Transverse colon (tissue), 4 donors: ENCODE results near the gene MATK. TPM values are rescaled to one million over a fixed set of nuclear protein-coding genes. Genes with fewer than 3 reads are reported as not detected.

Source experiments
- DNase-seq: peaks from one replicate; pipeline ENCODE4 v3.0.0-alpha.2; 2019
- H3K27ac ChIP-seq, 4 donors: fragments of 200-600 bp; sonication (generic); 2 replicates each; pipeline ENCODE4 v1.5.1; 2016 to 2018; ENCODE audit warnings: inconsistent platforms in 4 of 4
- H3K27me3 ChIP-seq: fragments of 200-600 bp; sonication (generic); 2 replicates; pipeline ENCODE4 v1.5.1; 2017; ENCODE audit warnings: inconsistent platforms
- H3K36me3 ChIP-seq, 4 donors: fragments of 200-600 bp; sonication (generic); 2 replicates each; pipeline ENCODE4 v1.5.1; 2017 to 2019; ENCODE audit warnings: inconsistent platforms in 4 of 4
- H3K4me1 ChIP-seq, 4 donors: fragments of 200-600 bp; sonication (generic); 2 replicates each; pipeline ENCODE4 v1.5.1; 2017 to 2020; ENCODE audit warnings: inconsistent platforms in 4 of 4
- H3K4me3 ChIP-seq, 4 donors: fragments of 200-600 bp; sonication (generic); 1 replicate in 1 of 4; 2 replicates in 3 of 4; pipeline versions ENCODE4 v1.5.1 to v1.6.1; 2017 to 2019; ENCODE audit warnings: inconsistent platforms in 4 of 4
- H3K9me3 ChIP-seq, 2 donors: fragments of 200-600 bp; sonication (generic); 2 replicates each; pipeline ENCODE4 v1.5.1; 2017 to 2019; ENCODE audit warnings: inconsistent platforms in 2 of 2
- EP300 ChIP-seq: sonication (generic); formaldehyde crosslinking; IDR thresholded peaks from one replicate; pipeline ENCODE4 v1.6.1; 2017; ENCODE audit warnings: antibody characterized with exemption, low read depth
- POLR2A ChIP-seq: fragments of 450-650 bp; IDR thresholded peaks from one replicate; pipeline ENCODE4 v1.6.1; 2016; ENCODE audit warnings: antibody characterized with exemption, mild to moderate bottlenecking, moderate library complexity
- POLR2AphosphoS5 ChIP-seq, 3 donors: sonication (generic); formaldehyde crosslinking; IDR thresholded peaks; one replicate each; pipeline ENCODE4 v1.6.1; 2016; ENCODE audit warnings: antibody characterized with exemption in 3 of 3
- WGBS, 2 donors: methylation state at CpG; one replicate each; pipeline ENCODE4 v1.1.5; 2018; ENCODE audit warnings: low coverage in 1 of 2; 5-methylcytosine and 5-hydroxymethylcytosine counted together
- in situ Hi-C, 4 donors: fragments of 200-750 bp; cut with MboI; loops; one replicate each; pipeline versions ENCODE4 v1.15.0 to v1.15.1; 2017; ENCODE audit warnings: low sequenced_read_pairs in 3 of 4, low pct_ligation_motif_present in 1 of 4, low pct_unique_long_range_greater_than_20kb in 1 of 4
- intact Hi-C: fragments of 100-400 bp; cut with DNase I; formaldehyde crosslinking; loops from one replicate; pipeline ENCODE4 v1.15.1; 2023; ENCODE audit warnings: low total_unique reads
- total RNA-seq, 4 donors: library from RNA; depleted of rRNA; stranded (reverse); fragments of >200 nt; gene quantifications; one replicate each; pipeline ENCODE4 v1.1.0, GENCODE V29; 2016
- TF ChIP-seq, protein P1 (sequence below), 5 experiments: fragments of 200-600 bp in 3 of 5; fragments of 450-650 bp in 2 of 5; sonication (generic) in 3 of 5; IDR thresholded peaks; 1 replicate in 2 of 5; 2 replicates in 3 of 5; pipeline ENCODE4 v1.5.1; 2016 to 2017; ENCODE audit warnings: antibody characterized with exemption in 5 of 5, inconsistent platforms in 3 of 5, mild to moderate bottlenecking in 2 of 5, moderate library complexity in 1 of 5

MATK gene
- total RNA-seq, 4 donors from 2014 or later = 0.60 to 6.1 (median 2.9) TPM; not detected in 1

DNA sequence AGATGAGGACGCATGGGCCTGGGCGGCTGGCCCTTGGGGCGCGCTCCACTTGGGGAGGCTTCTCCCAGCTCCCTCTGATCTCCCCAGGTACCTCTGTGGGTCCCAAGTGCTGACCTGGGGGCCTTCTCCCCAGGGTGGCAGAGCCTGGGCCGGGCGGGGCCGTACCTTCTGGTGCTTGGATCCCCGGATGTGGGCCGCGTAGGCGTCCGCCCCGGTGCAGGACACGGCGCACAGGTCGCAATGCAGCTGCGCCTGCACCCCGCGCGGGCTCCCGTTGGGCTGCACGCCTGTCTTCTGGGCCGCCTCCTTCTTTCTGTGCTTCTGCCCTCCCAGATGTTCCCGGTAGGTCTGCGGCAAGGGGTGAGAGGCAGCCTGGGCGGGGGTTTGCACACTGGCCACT lies 41.1 kb upstream of the MATK start:
- no peak overlapping the region for H3K4me3 ChIP-seq
- TF ChIP-seq EP300 = no peak
- TF ChIP-seq, protein P1, sequence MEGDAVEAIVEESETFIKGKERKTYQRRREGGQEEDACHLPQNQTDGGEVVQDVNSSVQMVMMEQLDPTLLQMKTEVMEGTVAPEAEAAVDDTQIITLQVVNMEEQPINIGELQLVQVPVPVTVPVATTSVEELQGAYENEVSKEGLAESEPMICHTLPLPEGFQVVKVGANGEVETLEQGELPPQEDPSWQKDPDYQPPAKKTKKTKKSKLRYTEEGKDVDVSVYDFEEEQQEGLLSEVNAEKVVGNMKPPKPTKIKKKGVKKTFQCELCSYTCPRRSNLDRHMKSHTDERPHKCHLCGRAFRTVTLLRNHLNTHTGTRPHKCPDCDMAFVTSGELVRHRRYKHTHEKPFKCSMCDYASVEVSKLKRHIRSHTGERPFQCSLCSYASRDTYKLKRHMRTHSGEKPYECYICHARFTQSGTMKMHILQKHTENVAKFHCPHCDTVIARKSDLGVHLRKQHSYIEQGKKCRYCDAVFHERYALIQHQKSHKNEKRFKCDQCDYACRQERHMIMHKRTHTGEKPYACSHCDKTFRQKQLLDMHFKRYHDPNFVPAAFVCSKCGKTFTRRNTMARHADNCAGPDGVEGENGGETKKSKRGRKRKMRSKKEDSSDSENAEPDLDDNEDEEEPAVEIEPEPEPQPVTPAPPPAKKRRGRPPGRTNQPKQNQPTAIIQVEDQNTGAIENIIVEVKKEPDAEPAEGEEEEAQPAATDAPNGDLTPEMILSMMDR (IDR thresholded peaks at IDR 0.05) = no peak
- no peak for TF ChIP-seq POLR2AphosphoS5 (IDR thresholded peaks at IDR 0.05)
- no peak for TF ChIP-seq POLR2A
- no peak overlapping the region for H3K27ac ChIP-seq
- peaks cover 0 to under 1% (median 0%) of the 10 kb centered on the region in 4 donors for H3K4me1 ChIP-seq
- peaks cover 10% of the 10 kb centered on the region for H3K27me3 ChIP-seq
- H3K9me3 ChIP-seq = no peaks in the 10 kb centered on the region
- in situ Hi-C loops (loop anchor here in 1 of 4 donors (25.0 kb wide), 1 partner anchor 385 kb away; no protein-coding TSS in a partner anchor), intact Hi-C loops (no loop called here)
- WGBS, 2 donors = 91% methylated on average over 25 of the region's 26 CpGs; no CpG with 5 or more reads in 1 of the 2 donors
- DNase-seq = no peak
- no peaks in the 10 kb centered on the region for H3K36me3 ChIP-seq

DNA sequence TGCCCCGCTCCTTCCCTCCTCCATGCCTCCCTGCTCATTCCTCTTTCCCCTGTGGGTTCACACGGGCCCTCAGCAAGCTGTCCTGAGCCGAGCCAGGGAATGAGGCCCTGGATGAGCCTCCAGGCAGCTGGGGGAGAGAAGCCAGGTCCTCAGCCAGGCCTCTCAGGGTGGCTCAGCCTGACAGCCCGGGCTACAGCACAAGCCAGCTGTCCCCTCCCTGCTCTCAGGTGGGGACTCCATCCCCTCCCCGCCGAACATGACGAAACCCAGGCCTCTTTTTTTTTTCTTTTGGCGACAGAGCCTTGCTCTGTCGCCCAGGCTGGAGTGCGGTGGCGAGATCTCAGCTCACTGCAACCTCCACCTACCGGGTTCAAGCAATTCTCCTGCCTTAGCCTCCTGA lies 40.0 kb upstream of the MATK start:
- 61 to 65% methylated on average over 8 to 12 of the region's 12 CpGs for WGBS, 2 donors
- Histone ChIP-seq H3K4me1 (peaks cover 0 to 4% (median 0%) of the 10 kb centered on the region in 4 donors), H3K9me3 (no peaks in the 10 kb centered on the region), H3K36me3 (no peaks in the 10 kb centered on the region), H3K4me3 (no peak overlapping the region), H3K27me3 (peaks cover 6% of the 10 kb centered on the region), H3K27ac (no peak overlapping the region)
- intact Hi-C loops (no loop called here), in situ Hi-C loops (loop anchor here in 1 of 4 donors (25.0 kb wide), 1 partner anchor 386 kb away; no protein-coding TSS in a partner anchor)
- TF ChIP-seq, protein P1 (IDR thresholded peaks at IDR 0.05) = no peak
- no peak for TF ChIP-seq EP300
- TF ChIP-seq POLR2AphosphoS5 (IDR thresholded peaks at IDR 0.05) = no peak
- TF ChIP-seq POLR2A = no peak
- DNase-seq = no peak

DNA sequence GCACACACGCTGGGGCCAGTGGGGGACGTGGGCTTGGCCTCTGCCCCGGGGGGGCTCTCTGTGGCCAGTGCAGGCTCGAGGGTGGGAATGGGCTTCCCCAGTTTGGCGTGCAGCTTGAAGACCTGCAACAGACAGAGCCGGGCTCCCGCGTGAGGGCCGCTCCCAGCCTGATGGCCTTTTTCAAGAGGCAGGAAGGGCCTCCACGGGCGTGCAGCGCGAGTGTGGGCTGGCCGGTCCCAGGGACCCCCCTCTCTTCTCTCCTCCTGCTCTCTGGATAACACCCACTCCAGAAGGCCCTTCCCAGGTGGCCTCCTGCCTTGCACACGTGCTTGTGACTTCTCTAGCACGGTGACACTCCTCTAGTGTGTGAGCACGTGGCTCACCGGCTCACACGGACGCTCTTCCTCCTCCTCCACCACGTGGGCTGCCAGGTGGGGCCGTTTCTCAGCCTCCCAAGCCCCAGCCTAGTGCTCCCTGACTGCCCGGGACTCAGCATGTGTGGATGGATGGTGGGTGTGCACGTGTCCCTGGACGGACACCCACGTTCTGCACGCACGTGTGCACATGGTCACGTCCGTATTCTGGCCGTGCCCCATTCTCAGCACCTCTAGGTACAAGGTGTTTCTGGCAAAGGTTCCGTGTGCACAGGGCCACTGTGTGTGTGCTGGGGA lies 39.2 kb upstream of the MATK start:
- Histone ChIP-seq H3K27me3 (peaks cover 6% of the 10 kb centered on the region), H3K27ac (no peak overlapping the region), H3K4me1 (peaks cover 0 to 4% (median 0%) of the 10 kb centered on the region in 4 donors), H3K4me3 (no peak overlapping the region), H3K9me3 (no peaks in the 10 kb centered on the region), H3K36me3 (no peaks in the 10 kb centered on the region)
- intact Hi-C loops = no loop called here
- WGBS, 2 donors = 63% methylated on average over 30 of the region's 32 CpGs; no CpG with 5 or more reads in 1 of the 2 donors
- TF ChIP-seq POLR2AphosphoS5 (IDR thresholded peaks at IDR 0.05) = no peak
- no peak for TF ChIP-seq EP300
- no peak for TF ChIP-seq POLR2A
- TF ChIP-seq, protein P1 (IDR thresholded peaks at IDR 0.05) = no peak
- no peak for DNase-seq
- in situ Hi-C loops = loop anchor here in 1 of 4 donors (25.0 kb wide), 1 partner anchor 387 kb away; no protein-coding TSS in a partner anchor

DNA sequence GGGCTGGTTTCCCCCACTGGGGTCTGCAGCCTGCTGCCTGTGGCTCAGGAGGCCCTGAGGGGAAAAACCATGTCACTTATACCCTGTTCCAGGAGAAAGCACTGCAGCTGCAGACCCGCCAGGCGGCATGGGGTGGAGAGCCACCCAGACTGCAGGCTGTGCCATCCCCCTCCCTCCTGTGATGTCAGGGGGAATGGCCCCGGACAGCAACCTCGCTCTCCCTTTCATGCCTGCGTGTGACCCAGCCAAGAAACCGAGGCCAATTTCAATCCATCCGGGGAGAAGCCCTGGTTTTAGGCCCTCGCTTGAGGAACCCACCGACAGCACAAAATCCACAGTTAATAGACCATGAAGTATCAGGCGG lies 37.2 kb upstream of the MATK start:
- in situ Hi-C loops = no loop called here
- Histone ChIP-seq H3K4me1 (peaks cover 0 to 4% (median 0%) of the 10 kb centered on the region in 4 donors), H3K36me3 (no peaks in the 10 kb centered on the region), H3K27me3 (peaks cover 6% of the 10 kb centered on the region), H3K4me3 (no peak overlapping the region), H3K27ac (no peak overlapping the region), H3K9me3 (no peaks in the 10 kb centered on the region)
- intact Hi-C loops = no loop called here
- WGBS, 2 donors = 87% methylated on average over 9 of the region's 10 CpGs; no CpG with 5 or more reads in 1 of the 2 donors
- TF ChIP-seq POLR2AphosphoS5 (IDR thresholded peaks at IDR 0.05) = no peak
- TF ChIP-seq, protein P1 (IDR thresholded peaks at IDR 0.05) = no peak
- no peak for DNase-seq
